Lower leg skin (tissue), 4 donors: ENCODE results near the gene SCGB1D2. TPM values are rescaled to one million over a fixed set of nuclear protein-coding genes. Genes with fewer than 3 reads are reported as not detected.

Experiments used
- DNase-seq, 2 donors: peaks; one replicate each; pipeline ENCODE4 v3.0.0-alpha.2; 2019; ENCODE audit warnings: low spot score in 2 of 2
- H3K4me3 ChIP-seq: fragments of 200-600 bp; sonication (generic); 2 replicates; pipeline ENCODE4 v1.5.1; 2017; ENCODE audit warnings: mild to moderate bottlenecking, low read depth; ENCODE audit not compliant: poor library complexity, severe bottlenecking
- CTCF ChIP-seq, 3 donors: fragments of 450-650 bp; IDR thresholded peaks; one replicate each; pipeline ENCODE4 v1.5.1; 2016; ENCODE audit warnings: antibody characterized with exemption in 3 of 3, mild to moderate bottlenecking in 3 of 3, moderate library complexity in 2 of 3
- POLR2A ChIP-seq, 2 donors: fragments of 450-650 bp; IDR thresholded peaks; one replicate each; pipeline ENCODE4 v1.6.1; 2016 to 2017; ENCODE audit warnings: antibody characterized with exemption in 2 of 2, mild to moderate bottlenecking in 1 of 2, moderate library complexity in 1 of 2
- WGBS, 2 donors: methylation state at CpG; one replicate each; pipeline ENCODE4 v1.1.5; 2018; 5-methylcytosine and 5-hydroxymethylcytosine counted together
- intact Hi-C: fragments of 100-400 bp; cut with DNase I; formaldehyde crosslinking; loops from one replicate; pipeline ENCODE4 v1.15.0; 2023; ENCODE audit warnings: low total_unique reads
- total RNA-seq, 4 donors: library from RNA; depleted of rRNA; stranded (reverse); fragments of >200 nt; gene quantifications; one replicate each; pipeline ENCODE4 v1.1.0, GENCODE V29; 2016

The SCGB1D2 gene
- total RNA-seq, 4 donors from 2014 or later: 100 to 1,012 (median 470) TPM

- H3K4me3 ChIP-seq: no peak overlapping the region
- WGBS, 2 donors: 23 to 25% methylated on average over 6 of the region's 6 CpGs
- TF ChIP-seq POLR2A (IDR thresholded peaks at IDR 0.05): no peak
- no peak for TF ChIP-seq CTCF (IDR thresholded peaks at IDR 0.05)
- peak in 1 of 2 donors; percentile 85 for DNase-seq
- intact Hi-C loops: no loop called here
Measured at GRCh38 chr11:62245271-62245753, 3.3 kb downstream of the SCGB1D2 start.

GRCh38 chr11:62251698-62252097 lies 9.7 kb downstream of the SCGB1D2 start:
- intact Hi-C loops: no loop called here
- DNase-seq: no peak
- no peak for TF ChIP-seq CTCF (IDR thresholded peaks at IDR 0.05)
- no peak for TF ChIP-seq POLR2A (IDR thresholded peaks at IDR 0.05)
- WGBS, 2 donors: 51 to 64% methylated on average over 4 of the region's 4 CpGs
- no peak overlapping the region for H3K4me3 ChIP-seq

GRCh38 chr11:62253999-62254542 lies 12.0 kb downstream of the SCGB1D2 start:
- 79 to 82% methylated on average over 3 of the region's 3 CpGs for WGBS, 2 donors
- intact Hi-C loops: no loop called here
- H3K4me3 ChIP-seq: no peak overlapping the region
- DNase-seq: no peak
- TF ChIP-seq CTCF (IDR thresholded peaks at IDR 0.05): no peak
- no peak for TF ChIP-seq POLR2A (IDR thresholded peaks at IDR 0.05)

- intact Hi-C loops: no loop called here
- WGBS, 2 donors: 89 to 93% methylated on average over 2 of the region's 2 CpGs
- no peak overlapping the region for H3K4me3 ChIP-seq
- no peak for DNase-seq
- TF ChIP-seq CTCF (IDR thresholded peaks at IDR 0.05) (no peak), POLR2A (IDR thresholded peaks at IDR 0.05) (no peak)
Measured at GRCh38 chr11:62256281-62256680, 14.2 kb downstream of the SCGB1D2 start.

- no peak overlapping the region for H3K4me3 ChIP-seq
- intact Hi-C loops: no loop called here
- WGBS, 2 donors: 72 to 74% methylated on average over 6 of the region's 6 CpGs
Measured at GRCh38 chr11:62260261-62260953, 18.4 kb downstream of the SCGB1D2 start.

More at GRCh38 chr11:62260261-62260953, 18.4 kb downstream of the SCGB1D2 start:
- no peak for DNase-seq
- TF ChIP-seq CTCF (IDR thresholded peaks at IDR 0.05): no peak
- TF ChIP-seq POLR2A (IDR thresholded peaks at IDR 0.05): no peak
